PC-3 (cell line): ENCODE data around the gene MAP3K21.

ENCODE experiments used
- EZH2 ChIP-seq: fragments of 300-600 bp; sonication (generic); IDR thresholded peaks from one replicate; pipeline ENCODE4 v1.6.1; 2017; ENCODE audit warnings: antibody characterized with exemption, mild to moderate bottlenecking, low read length; ENCODE audit not compliant: unreplicated experiment
- TF ChIP-seq, protein P1 (sequence below): fragments of 300-600 bp; sonication (generic); conservative IDR thresholded peaks from 2 replicates; pipeline ENCODE4 v1.5.1; 2017; ENCODE audit warnings: antibody characterized with exemption, low read depth, mild to moderate bottlenecking, low read length

DNA sequence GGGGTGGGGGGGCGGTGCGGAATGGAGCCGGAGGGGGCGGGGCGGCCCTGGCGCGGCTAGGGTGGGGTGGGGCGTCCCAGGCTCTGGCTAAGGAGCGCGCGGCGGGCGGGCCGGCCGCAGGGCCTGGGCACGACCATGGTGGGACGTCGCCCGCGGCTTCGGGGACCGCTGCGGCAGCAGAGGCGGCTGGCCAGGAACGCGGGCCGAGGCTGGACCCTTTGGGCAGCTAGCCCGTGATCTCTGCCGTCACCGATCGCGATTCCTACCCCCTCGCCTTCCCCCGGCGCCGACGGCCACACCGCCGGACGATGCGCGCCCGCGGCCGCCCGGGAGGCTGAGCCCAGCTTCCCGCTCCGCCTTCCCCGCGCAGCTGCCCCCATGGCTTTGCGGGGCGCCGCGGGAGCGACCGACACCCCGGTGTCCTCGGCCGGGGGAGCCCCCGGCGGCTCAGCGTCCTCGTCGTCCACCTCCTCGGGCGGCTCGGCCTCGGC is at the start of gene MAP3K21:
- no peak for TF ChIP-seq EZH2
- TF ChIP-seq, protein P1, sequence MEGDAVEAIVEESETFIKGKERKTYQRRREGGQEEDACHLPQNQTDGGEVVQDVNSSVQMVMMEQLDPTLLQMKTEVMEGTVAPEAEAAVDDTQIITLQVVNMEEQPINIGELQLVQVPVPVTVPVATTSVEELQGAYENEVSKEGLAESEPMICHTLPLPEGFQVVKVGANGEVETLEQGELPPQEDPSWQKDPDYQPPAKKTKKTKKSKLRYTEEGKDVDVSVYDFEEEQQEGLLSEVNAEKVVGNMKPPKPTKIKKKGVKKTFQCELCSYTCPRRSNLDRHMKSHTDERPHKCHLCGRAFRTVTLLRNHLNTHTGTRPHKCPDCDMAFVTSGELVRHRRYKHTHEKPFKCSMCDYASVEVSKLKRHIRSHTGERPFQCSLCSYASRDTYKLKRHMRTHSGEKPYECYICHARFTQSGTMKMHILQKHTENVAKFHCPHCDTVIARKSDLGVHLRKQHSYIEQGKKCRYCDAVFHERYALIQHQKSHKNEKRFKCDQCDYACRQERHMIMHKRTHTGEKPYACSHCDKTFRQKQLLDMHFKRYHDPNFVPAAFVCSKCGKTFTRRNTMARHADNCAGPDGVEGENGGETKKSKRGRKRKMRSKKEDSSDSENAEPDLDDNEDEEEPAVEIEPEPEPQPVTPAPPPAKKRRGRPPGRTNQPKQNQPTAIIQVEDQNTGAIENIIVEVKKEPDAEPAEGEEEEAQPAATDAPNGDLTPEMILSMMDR, result no peak
